Trophoblast cell (in vitro differentiated cells and primary cell): ENCODE results near the gene EBF3.

ENCODE experiments used
- DNase-seq, 2 donors: peaks; one replicate each; pipeline ENCODE4 v3.0.0-alpha.2; 2016
- H2AFZ ChIP-seq: 2 replicates; pipeline ENCODE4 v1.6.1; 2013; ENCODE audit warnings: low read length, moderate library complexity, mild to moderate bottlenecking; ENCODE audit not compliant: insufficient read depth, poor library complexity
- H2AK5ac ChIP-seq: 2 replicates; pipeline ENCODE4 v1.6.1; 2013; ENCODE audit warnings: mild to moderate bottlenecking, low read length
- H2BK120ac ChIP-seq: 2 replicates; pipeline ENCODE4 v1.6.1; 2013; ENCODE audit warnings: low read length, mild to moderate bottlenecking, moderate library complexity; ENCODE audit not compliant: insufficient read depth, poor library complexity
- H2BK12ac ChIP-seq: 2 replicates; pipeline ENCODE4 v1.6.1; 2013; ENCODE audit warnings: mild to moderate bottlenecking, low read length, moderate library complexity
- H2BK5ac ChIP-seq: 2 replicates; pipeline ENCODE4 v1.6.1; 2013; ENCODE audit warnings: low read length, low read depth, moderate library complexity, mild to moderate bottlenecking; ENCODE audit not compliant: poor library complexity
- H3K14ac ChIP-seq: 2 replicates; pipeline ENCODE4 v1.6.1; 2013; ENCODE audit warnings: mild to moderate bottlenecking, low read length
- H3K18ac ChIP-seq: 2 replicates; pipeline ENCODE4 v1.6.1; 2013; ENCODE audit warnings: mild to moderate bottlenecking, low read length
- H3K23ac ChIP-seq: 2 replicates; pipeline ENCODE4 v1.6.1; 2013; ENCODE audit warnings: low read length
- H3K27ac ChIP-seq: 2 replicates; pipeline ENCODE4 v1.5.1; 2013; ENCODE audit warnings: low read depth, mild to moderate bottlenecking, inconsistent platforms, low read length, moderate library complexity
- H3K27me3 ChIP-seq: 2 replicates; pipeline ENCODE4 v1.6.1; 2013; ENCODE audit warnings: inconsistent platforms, mild to moderate bottlenecking, low read length, moderate library complexity; ENCODE audit not compliant: insufficient read depth
- H3K36me3 ChIP-seq, 2 experiments: 1 replicate in 1 of 2; 2 replicates in 1 of 2; pipeline ENCODE4 v1.6.1; 2013; ENCODE audit warnings: low read length in 2 of 2, mild to moderate bottlenecking in 2 of 2, moderate library complexity in 1 of 2; ENCODE audit not compliant: insufficient read depth in 2 of 2, control insufficient read depth in 1 of 2
- H3K4ac ChIP-seq: 2 replicates; pipeline ENCODE4 v1.6.1; 2013; ENCODE audit warnings: low read depth, mild to moderate bottlenecking, low read length, moderate library complexity
- H3K4me1 ChIP-seq, 2 experiments: 1 replicate in 1 of 2; 2 replicates in 1 of 2; pipeline ENCODE4 v1.6.1; 2013; ENCODE audit warnings: low read length in 2 of 2, mild to moderate bottlenecking in 2 of 2, moderate library complexity in 1 of 2; ENCODE audit not compliant: insufficient read depth in 2 of 2, control insufficient read depth in 1 of 2
- H3K4me2 ChIP-seq: 2 replicates; pipeline ENCODE4 v1.6.1; 2013; ENCODE audit warnings: inconsistent platforms, mild to moderate bottlenecking, low read length, moderate library complexity
- H3K4me3 ChIP-seq: 2 replicates; pipeline ENCODE4 v1.5.1; 2013; ENCODE audit warnings: mild to moderate bottlenecking, low read depth, low read length, inconsistent platforms
- H3K79me1 ChIP-seq: one replicate; pipeline ENCODE4 v1.6.1; 2013; ENCODE audit warnings: low read length
- H3K79me2 ChIP-seq: 2 replicates; pipeline ENCODE4 v1.6.1; 2013; ENCODE audit warnings: low read length, mild to moderate bottlenecking; ENCODE audit not compliant: control insufficient read depth, insufficient read depth, poor library complexity
- H3K9ac ChIP-seq: 2 replicates; pipeline ENCODE4 v1.6.1; 2013; ENCODE audit warnings: mild to moderate bottlenecking, low read length
- H3K9me3 ChIP-seq: 2 replicates; pipeline ENCODE4 v1.6.1; 2013; ENCODE audit warnings: low read depth, mild to moderate bottlenecking, control low read depth, inconsistent platforms, low read length; ENCODE audit not compliant: insufficient read depth
- H4K12ac ChIP-seq: 2 replicates; pipeline ENCODE4 v1.6.1; 2013; ENCODE audit warnings: low read depth, mild to moderate bottlenecking, low read length, moderate library complexity
- H4K8ac ChIP-seq: 2 replicates; pipeline ENCODE4 v1.6.1; 2013; ENCODE audit warnings: low read depth, mild to moderate bottlenecking, low read length, moderate library complexity
- H4K91ac ChIP-seq: one replicate; pipeline ENCODE4 v1.6.1; 2013; ENCODE audit warnings: low read depth, mild to moderate bottlenecking, low read length, moderate library complexity
- WGBS: extraction: QIAGEN DNeasy Blood & Tissue Kit; methylation state at CpG from one replicate; pipeline ENCODE4 v1.1.7; 2013; ENCODE audit warnings: missing lambda C conversion rate; ENCODE audit not compliant: insufficient read length, insufficient coverage; ENCODE audit errors: extremely low coverage; 5-methylcytosine and 5-hydroxymethylcytosine counted together

The EBF3 gene

GRCh38 chr10:129857242-129857960 is 106.7 kb downstream of the EBF3 start:
- H3K79me2 ChIP-seq = no peaks in the 10 kb centered on the region
- no peaks in the 10 kb centered on the region for H3K79me1 ChIP-seq
- H2BK12ac ChIP-seq = no peak overlapping the region
- H3K9ac ChIP-seq = no peak overlapping the region
- no CpG with 5 or more reads among the region's 19 CpGs for whole genome bisulfite sequencing
- H3K27me3 ChIP-seq = no peaks in the 10 kb centered on the region
- no peak overlapping the region for H3K18ac ChIP-seq
- H2AK5ac ChIP-seq = no peak overlapping the region
- H3K36me3 ChIP-seq = no peaks in the 10 kb centered on the region
- H4K12ac ChIP-seq = no peak overlapping the region
- no peaks in the 10 kb centered on the region for H3K4me1 ChIP-seq
- no peak overlapping the region for H2AFZ ChIP-seq
- H3K23ac ChIP-seq = no peak overlapping the region
- H4K8ac ChIP-seq = no peak overlapping the region
- no peak overlapping the region for H2BK5ac ChIP-seq
- H3K4me3 ChIP-seq = no peak overlapping the region
- no peak overlapping the region for H4K91ac ChIP-seq
- H3K4me2 ChIP-seq = no peak overlapping the region
- H2BK120ac ChIP-seq = no peak overlapping the region
- DNase-seq = no peak
- no peak overlapping the region for H3K27ac ChIP-seq
- H3K4ac ChIP-seq = no peak overlapping the region
- H3K14ac ChIP-seq = no peak overlapping the region
- H3K9me3 ChIP-seq = peaks cover 4% of the 10 kb centered on the region

- no peak overlapping the region for H4K8ac ChIP-seq
- H4K91ac ChIP-seq = no peak overlapping the region
- no peak overlapping the region for H4K12ac ChIP-seq
- no peak overlapping the region for H3K4ac ChIP-seq
- no peak overlapping the region for H2BK120ac ChIP-seq
- no peaks in the 10 kb centered on the region for H3K79me2 ChIP-seq
- no peak overlapping the region for H3K14ac ChIP-seq
- no peaks in the 10 kb centered on the region for H3K79me1 ChIP-seq
- no peak overlapping the region for H3K27ac ChIP-seq
- no peak overlapping the region for H2BK5ac ChIP-seq
- no peak overlapping the region for H3K23ac ChIP-seq
- no peak for DNase-seq
- H3K36me3 ChIP-seq = no peaks in the 10 kb centered on the region
- no peak overlapping the region for H2BK12ac ChIP-seq
- no peaks in the 10 kb centered on the region for H3K4me1 ChIP-seq
- H3K9me3 ChIP-seq = peaks cover 4% of the 10 kb centered on the region
- no CpG with 5 or more reads among the region's 7 CpGs for WGBS
- no peak overlapping the region for H2AK5ac ChIP-seq
- H3K27me3 ChIP-seq = no peaks in the 10 kb centered on the region
- H3K4me2 ChIP-seq = no peak overlapping the region
- no peak overlapping the region for H3K18ac ChIP-seq
- H2AFZ ChIP-seq = no peak overlapping the region
- H3K9ac ChIP-seq = no peak overlapping the region
- H3K4me3 ChIP-seq = no peak overlapping the region
Observed at GRCh38 chr10:129855836-129856563, 108.1 kb downstream of the EBF3 start.

GRCh38 chr10:129854796-129855705 is 109.0 kb downstream of the EBF3 start:
- H3K4me3 ChIP-seq = no peak overlapping the region
- H3K9ac ChIP-seq = no peak overlapping the region
- H3K18ac ChIP-seq = no peak overlapping the region
- H3K4me1 ChIP-seq = no peaks in the 10 kb centered on the region
- H3K9me3 ChIP-seq = peaks cover 4% of the 10 kb centered on the region
- no peak overlapping the region for H3K4me2 ChIP-seq
- H2BK5ac ChIP-seq = no peak overlapping the region
- H3K14ac ChIP-seq = no peak overlapping the region
- H2AK5ac ChIP-seq = no peak overlapping the region
- H3K27me3 ChIP-seq = no peaks in the 10 kb centered on the region
- no peaks in the 10 kb centered on the region for H3K79me1 ChIP-seq
- H2BK120ac ChIP-seq = no peak overlapping the region
- H4K12ac ChIP-seq = no peak overlapping the region
- H4K8ac ChIP-seq = no peak overlapping the region
- H3K27ac ChIP-seq = no peak overlapping the region
- no peak overlapping the region for H2AFZ ChIP-seq
- no peaks in the 10 kb centered on the region for H3K79me2 ChIP-seq
- no peaks in the 10 kb centered on the region for H3K36me3 ChIP-seq
- no peak overlapping the region for H2BK12ac ChIP-seq
- DNase-seq = no peak
- no CpG with 5 or more reads among the region's 31 CpGs for WGBS
- no peak overlapping the region for H3K4ac ChIP-seq
- no peak overlapping the region for H4K91ac ChIP-seq
- H3K23ac ChIP-seq = no peak overlapping the region

GRCh38 chr10:129854158-129854557 is 109.9 kb downstream of the EBF3 start:
- Histone ChIP-seq H3K4me2 (no peak overlapping the region), H2AK5ac (no peak overlapping the region), H2AFZ (no peak overlapping the region), H3K9me3 (peaks cover 4% of the 10 kb centered on the region), H3K36me3 (no peaks in the 10 kb centered on the region), H3K14ac (no peak overlapping the region), H3K23ac (no peak overlapping the region), H3K9ac (no peak overlapping the region), H3K18ac (no peak overlapping the region), H3K79me2 (no peaks in the 10 kb centered on the region), H4K91ac (no peak overlapping the region), H4K12ac (no peak overlapping the region), H2BK12ac (no peak overlapping the region), H3K79me1 (no peaks in the 10 kb centered on the region), H3K4me3 (no peak overlapping the region), H3K27me3 (no peaks in the 10 kb centered on the region), H2BK5ac (no peak overlapping the region), H3K27ac (no peak overlapping the region), H3K4me1 (no peaks in the 10 kb centered on the region), H2BK120ac (no peak overlapping the region), H3K4ac (no peak overlapping the region), H4K8ac (no peak overlapping the region)
- DNase-seq = no peak
- no CpG with 5 or more reads among the region's 10 CpGs for WGBS
